H9 (cell line): ENCODE results near the gene TLK2. TPM values are rescaled to one million over a fixed set of nuclear protein-coding genes. Genes with fewer than 3 reads are reported as not detected.

Experiments used
- DNase-seq: peaks from one replicate; pipeline ENCODE4 v3.0.0-alpha.2; 2017
- H2AFZ ChIP-seq: one replicate; pipeline ENCODE4 v1.6.1; 2013; ENCODE audit warnings: mild to moderate bottlenecking, low read length, control low read depth, moderate library complexity
- H2AK5ac ChIP-seq: 2 replicates; pipeline ENCODE4 v1.6.1; 2013; ENCODE audit warnings: low read length, control low read depth, mixed read lengths; ENCODE audit not compliant: insufficient read length
- H2BK120ac ChIP-seq: one replicate; pipeline ENCODE4 v1.6.1; 2013; ENCODE audit warnings: low read depth, mild to moderate bottlenecking, low read length, control low read depth, inconsistent platforms; ENCODE audit not compliant: poor library complexity, severe bottlenecking
- H2BK12ac ChIP-seq: 2 replicates; pipeline ENCODE4 v1.6.1; 2013; ENCODE audit warnings: low read length, control low read depth, mixed read lengths, low read depth; ENCODE audit not compliant: insufficient read length
- H2BK15ac ChIP-seq: 2 replicates; pipeline ENCODE4 v1.6.1; 2013; ENCODE audit warnings: low read depth, low read length, control low read depth
- H2BK20ac ChIP-seq: one replicate; pipeline ENCODE4 v1.6.1; 2013; ENCODE audit warnings: low read depth, mild to moderate bottlenecking, low read length, control low read depth, inconsistent platforms; ENCODE audit not compliant: poor library complexity, severe bottlenecking
- H2BK5ac ChIP-seq: 2 replicates; pipeline ENCODE4 v1.6.1; 2013; ENCODE audit warnings: low read length, control low read depth, mixed read lengths; ENCODE audit not compliant: insufficient read length
- H3K14ac ChIP-seq: 2 replicates; pipeline ENCODE4 v1.6.1; 2013; ENCODE audit warnings: low read length, control low read depth; ENCODE audit not compliant: insufficient read depth
- H3K18ac ChIP-seq: 2 replicates; pipeline ENCODE4 v1.6.1; 2013; ENCODE audit warnings: low read depth, mild to moderate bottlenecking, mixed read lengths, low read length, control low read depth; ENCODE audit not compliant: insufficient read length
- H3K23ac ChIP-seq: 2 replicates; pipeline ENCODE4 v1.6.1; 2013; ENCODE audit warnings: low read length, control low read depth, mixed read lengths, low read depth; ENCODE audit not compliant: insufficient read length
- H3K23me2 ChIP-seq: 2 replicates; pipeline ENCODE4 v1.6.1; 2013; ENCODE audit warnings: low read depth, mild to moderate bottlenecking, mixed read lengths, low read length, control low read depth; ENCODE audit not compliant: insufficient read length, poor library complexity, severe bottlenecking
- H3K27ac ChIP-seq: 2 replicates; pipeline ENCODE4 v1.5.1; 2013; ENCODE audit warnings: low read length, control low read depth, mixed read lengths, low read depth; ENCODE audit not compliant: insufficient read length
- H3K27me3 ChIP-seq: 2 replicates; pipeline ENCODE4 v1.6.1; 2013; ENCODE audit warnings: low read length, control low read depth, inconsistent platforms; ENCODE audit not compliant: insufficient read depth
- H3K4ac ChIP-seq: 2 replicates; pipeline ENCODE4 v1.6.1; 2013; ENCODE audit warnings: low read depth, mild to moderate bottlenecking, control low read depth, inconsistent platforms, low read length, moderate library complexity
- H3K4me1 ChIP-seq: 2 replicates; pipeline ENCODE4 v1.6.1; 2013; ENCODE audit warnings: low read length, control low read depth, inconsistent platforms; ENCODE audit not compliant: insufficient read depth
- H3K4me2 ChIP-seq: 2 replicates; pipeline ENCODE4 v1.6.1; 2013; ENCODE audit warnings: low read length, control low read depth, mixed read lengths; ENCODE audit not compliant: insufficient read length, insufficient read depth
- H3K56ac ChIP-seq: 2 replicates; pipeline ENCODE4 v1.6.1; 2013; ENCODE audit warnings: low read depth, mild to moderate bottlenecking, mixed read lengths, low read length, control low read depth; ENCODE audit not compliant: insufficient read length
- H3K79me1 ChIP-seq: 2 replicates; pipeline ENCODE4 v1.6.1; 2013; ENCODE audit warnings: low read depth, mild to moderate bottlenecking, moderate library complexity, low read length, control low read depth, inconsistent platforms; ENCODE audit not compliant: insufficient read depth, poor library complexity, severe bottlenecking
- H3K79me2 ChIP-seq: 2 replicates; pipeline ENCODE4 v1.6.1; 2013; ENCODE audit warnings: low read length, control low read depth, inconsistent platforms; ENCODE audit not compliant: insufficient read depth
- H3K9ac ChIP-seq: 2 replicates; pipeline ENCODE4 v1.6.1; 2013; ENCODE audit warnings: low read length, control low read depth, mixed read lengths; ENCODE audit not compliant: insufficient read length; ENCODE audit errors: extremely low read depth
- H3K9me3 ChIP-seq: one replicate; pipeline ENCODE4 v1.6.1; 2013; ENCODE audit warnings: low read depth, low read length, inconsistent platforms; ENCODE audit not compliant: control insufficient read depth
- H3T11ph ChIP-seq: one replicate; pipeline ENCODE4 v1.6.1; 2013; ENCODE audit warnings: mild to moderate bottlenecking, low read length, control low read depth, inconsistent platforms
- H4K20me1 ChIP-seq: one replicate; pipeline ENCODE4 v1.6.1; 2013; ENCODE audit not compliant: control insufficient read depth, insufficient read length, insufficient read depth
- H4K5ac ChIP-seq: 2 replicates; pipeline ENCODE4 v1.6.1; 2013; ENCODE audit warnings: low read depth, mild to moderate bottlenecking, mixed read lengths, low read length, control low read depth; ENCODE audit not compliant: insufficient read length
- H4K8ac ChIP-seq: replicated peaks from 2 replicates; pipeline ENCODE4 v1.6.1; 2013; ENCODE audit warnings: low read length, control low read depth, mixed read lengths, low read depth; ENCODE audit not compliant: insufficient read length
- H4K91ac ChIP-seq: 2 replicates; pipeline ENCODE4 v1.6.1; 2013; ENCODE audit warnings: low read depth, mild to moderate bottlenecking, moderate library complexity, mixed read lengths, low read length, control low read depth; ENCODE audit not compliant: insufficient read length
- H3K27ac Mint-ChIP-seq, 3 experiments: 2 replicates in 2 of 3; 3 replicates in 1 of 3; pipeline ENCODE4 v1.8.0; 2020 to 2021; ENCODE audit warnings: mixed read lengths in 3 of 3, mild to moderate bottlenecking in 1 of 3, moderate library complexity in 1 of 3
- H3K27me3 Mint-ChIP-seq: 2 replicates; pipeline ENCODE4 v1.8.0; 2021; ENCODE audit warnings: low read depth, mild to moderate bottlenecking, moderate library complexity, mixed read lengths
- H3K36me3 Mint-ChIP-seq, 3 experiments: 2 replicates in 2 of 3; 3 replicates in 1 of 3; pipeline ENCODE4 v1.8.0; 2020 to 2021; ENCODE audit warnings: low read depth in 3 of 3, mixed read lengths in 3 of 3; ENCODE audit not compliant: insufficient read depth in 1 of 3
- H3K4me1 Mint-ChIP-seq, 2 experiments: 2 replicates each; pipeline ENCODE4 v1.8.0; 2020; ENCODE audit warnings: mixed read lengths in 2 of 2
- H3K4me3 Mint-ChIP-seq, 2 experiments: 2 replicates in 1 of 2; 3 replicates in 1 of 2; pipeline ENCODE4 v1.8.0; 2020 to 2021; ENCODE audit warnings: mild to moderate bottlenecking in 2 of 2, mixed read lengths in 2 of 2, moderate library complexity in 1 of 2
- H3K9me3 Mint-ChIP-seq, 2 experiments: 2 replicates in 1 of 2; 3 replicates in 1 of 2; pipeline ENCODE4 v1.8.0; 2020; ENCODE audit warnings: mild to moderate bottlenecking in 2 of 2, mixed read lengths in 2 of 2, moderate library complexity in 1 of 2
- CTCF ChIP-seq: fragments of 200-600 bp; sonication (generic); conservative IDR thresholded peaks from 3 replicates; pipeline ENCODE4 v1.8.0; 2021; ENCODE audit warnings: antibody characterized with exemption, mild to moderate bottlenecking
- WGBS: extraction: QIAGEN DNeasy Blood & Tissue Kit; methylation state at CpG from one replicate; pipeline ENCODE4 v1.1.7; 2013; ENCODE audit warnings: missing lambda C conversion rate, low lambda C conversion rate, mixed read lengths; ENCODE audit not compliant: insufficient read length; ENCODE audit errors: extremely low coverage; 5-methylcytosine and 5-hydroxymethylcytosine counted together
- total RNA-seq: library from RNA; stranded (reverse); gene quantifications from 2 replicates; pipeline ENCODE4 v1.2.1, GENCODE V29; 2021

TLK2 gene
- total RNA-seq, 1 experiment from 2014 or later, result 63.7 TPM

GRCh38 chr17:62626719-62627218, 148.1 kb downstream of the TLK2 start:
- Mint-ChIP-seq H3K27ac (no peak overlapping the region; a peak in 2 of 7 replicates), H3K27me3 (peaks cover 22% of the 10 kb centered on the region), H3K9me3 (no peaks in the 10 kb centered on the region; a peak in 1 of 5 replicates), H3K36me3 (peaks cover 0 to 13% (median 5%) of the 10 kb centered on the region in 3 experiments; a peak in 4 of 7 replicates), H3K4me3 (peak overlapping the region; percentile 80 to 92), H3K4me1 (peaks cover 33 to 37% of the 10 kb centered on the region in 2 experiments)
- H4K8ac ChIP-seq, result no peak overlapping the region
- H2BK20ac ChIP-seq, result no peak overlapping the region
- no peaks in the 10 kb centered on the region for H3K27me3 ChIP-seq
- H3K23ac ChIP-seq, result no peak overlapping the region
- peaks cover 16% of the 10 kb centered on the region for H3K23me2 ChIP-seq
- H4K20me1 ChIP-seq, result no peaks in the 10 kb centered on the region
- H3K14ac ChIP-seq, result peak overlapping the region; percentile 79; the same call in 1 of the 2 replicates
- no peak overlapping the region for H3K9ac ChIP-seq
- TF ChIP-seq CTCF, result no peak
- no peak overlapping the region for H3K4ac ChIP-seq
- H2BK15ac ChIP-seq, result no peak overlapping the region
- H2AFZ ChIP-seq, result no peak overlapping the region
- no peaks in the 10 kb centered on the region for H3K9me3 ChIP-seq
- peaks cover 9% of the 10 kb centered on the region; the same call in 1 of the 2 replicates for H3K4me1 ChIP-seq
- no peaks in the 10 kb centered on the region for H3K79me1 ChIP-seq
- H3K4me2 ChIP-seq, result peak overlapping the region; percentile 52
- H3K27ac ChIP-seq, result no peak overlapping the region
- H3K56ac ChIP-seq, result no peak overlapping the region
- no peak overlapping the region for H2BK120ac ChIP-seq
- peaks cover 4% of the 10 kb centered on the region; the same call in 1 of the 2 replicates for H3K79me2 ChIP-seq
- peak; percentile 92 for DNase-seq
- no CpG with 5 or more reads among the region's 21 CpGs for WGBS
- H3T11ph ChIP-seq, result no peak overlapping the region
- no peak overlapping the region for H2BK5ac ChIP-seq
- H2BK12ac ChIP-seq, result no peak overlapping the region
- peak overlapping the region; percentile 33 for H3K18ac ChIP-seq
- H2AK5ac ChIP-seq, result no peak overlapping the region
- H4K91ac ChIP-seq, result no peak overlapping the region
- no peak overlapping the region for H4K5ac ChIP-seq
